SIG-M5 (cell line): ENCODE measurements around the gene ZNF212.
"Not testable (repeated sequence)": the region's sequence is repeated elsewhere in the genome, so short reads cannot be mapped to it uniquely, and the experiment has no call there.

Experiments
- DNase-seq: peaks from one replicate; lab custom pipeline; 2025; lab: John Stamatoyannopoulos, UW

The ZNF212 gene

DNA sequence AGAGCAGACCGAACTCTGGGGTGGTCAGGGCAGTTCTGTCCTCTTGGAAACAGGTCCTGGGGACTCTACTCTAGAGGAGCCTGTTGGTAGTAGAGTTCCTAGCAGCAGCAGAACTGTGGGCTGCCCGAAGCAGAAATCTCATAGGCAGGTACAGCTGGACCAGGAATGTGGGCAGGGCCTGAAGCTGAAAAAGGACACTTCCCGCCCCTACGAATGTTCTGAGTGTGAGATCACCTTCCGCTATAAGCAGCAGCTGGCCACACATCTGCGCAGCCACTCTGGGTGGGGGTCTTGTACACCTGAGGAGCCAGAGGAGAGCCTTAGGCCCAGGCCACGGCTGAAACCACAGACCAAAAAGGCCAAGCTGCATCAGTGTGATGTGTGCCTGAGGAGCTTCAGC lies 14.2 kb downstream of the ZNF212 start:
- DNase-seq: no peak

DNA sequence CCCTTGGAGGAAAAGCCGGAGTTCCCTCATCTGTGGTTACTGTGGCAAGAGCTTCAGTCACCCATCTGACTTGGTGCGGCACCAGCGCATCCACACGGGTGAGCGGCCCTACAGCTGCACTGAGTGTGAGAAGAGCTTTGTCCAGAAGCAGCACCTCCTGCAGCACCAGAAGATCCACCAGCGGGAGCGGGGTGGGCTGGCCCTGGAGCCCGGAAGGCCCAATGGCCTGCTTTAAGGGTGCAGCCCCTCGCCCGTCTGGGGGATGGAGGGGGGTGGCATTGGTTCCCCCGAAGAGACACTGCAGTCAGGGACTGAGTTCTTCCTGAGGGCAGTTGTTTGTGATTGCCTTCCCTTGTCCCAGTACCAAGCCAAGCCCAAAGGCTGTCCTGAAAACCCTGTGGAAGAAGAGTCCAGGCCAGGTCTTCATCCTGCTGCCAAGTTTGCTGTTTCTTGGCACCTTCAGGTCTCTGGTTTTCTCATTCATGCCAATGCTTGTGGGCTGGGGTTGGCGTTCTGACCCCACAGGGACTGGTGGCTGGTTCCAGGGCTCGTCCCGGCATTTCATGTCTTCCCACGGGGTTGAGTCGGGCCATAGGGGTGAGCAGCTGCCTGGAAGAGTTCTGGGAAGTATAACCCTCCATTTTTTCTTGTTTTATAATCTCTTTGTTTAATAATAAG lies 14.9 kb downstream of the ZNF212 start:
- no peak for DNase-seq

DNA sequence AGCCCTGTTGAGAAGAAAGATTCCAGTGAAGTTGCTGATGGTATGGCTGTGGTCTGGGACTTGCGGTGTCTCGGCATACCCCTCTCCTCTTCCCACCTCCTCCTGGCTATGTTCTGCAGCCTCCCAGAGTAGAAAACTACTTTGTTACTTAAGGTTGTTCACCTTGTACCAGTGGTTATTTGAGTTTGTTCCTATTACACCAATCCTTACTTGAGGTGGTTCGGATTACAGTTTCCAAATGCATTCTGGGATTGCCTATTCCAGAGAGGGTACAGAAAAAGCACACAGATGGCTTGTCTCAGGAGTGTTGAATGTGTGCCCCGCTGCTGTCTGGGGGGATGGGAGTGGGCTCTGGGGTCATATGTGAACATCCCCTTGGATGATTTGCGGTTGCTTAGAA lies 15.7 kb downstream of the ZNF212 start:
- DNase-seq: no peak

DNA sequence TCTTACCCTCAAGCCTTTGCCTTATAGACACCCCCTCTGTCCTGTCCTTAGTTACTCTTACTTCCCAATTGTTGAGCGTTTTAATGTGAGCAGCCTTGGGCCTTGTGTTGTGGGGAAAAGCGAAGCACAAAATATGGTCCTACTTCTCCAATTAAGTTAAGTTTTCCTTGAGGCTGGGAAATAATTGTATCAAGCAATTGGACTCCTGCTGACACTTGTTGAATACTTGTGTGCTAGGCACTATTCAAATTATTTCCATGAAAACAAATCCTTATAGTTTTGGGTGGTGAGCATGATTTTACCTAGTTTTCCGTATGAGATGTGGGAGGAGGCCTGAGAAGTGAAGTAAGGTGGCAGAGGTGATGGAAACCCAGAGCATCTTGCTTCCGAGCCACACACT lies 17.1 kb downstream of the ZNF212 start:
- no peak for DNase-seq

DNA sequence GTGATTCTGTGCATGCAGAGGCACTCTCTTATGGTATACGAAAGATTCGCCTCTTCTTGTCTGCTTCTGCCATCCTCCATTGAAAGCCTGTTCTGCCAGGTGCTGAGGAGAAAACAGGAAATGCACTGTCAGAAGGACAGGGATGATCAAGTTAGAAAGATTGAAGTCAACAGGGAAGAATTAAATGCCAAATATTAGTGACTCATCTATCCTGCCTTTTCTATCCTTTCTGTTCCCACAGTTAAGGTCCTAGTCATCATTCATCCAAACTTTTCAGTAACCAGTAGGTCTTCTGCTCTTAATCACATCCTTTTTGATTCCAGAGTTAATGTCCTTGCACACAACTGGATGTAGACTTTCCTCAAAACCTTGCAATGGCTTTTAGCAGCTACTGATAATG lies 17.7 kb downstream of the ZNF212 start:
- no peak for DNase-seq

DNA sequence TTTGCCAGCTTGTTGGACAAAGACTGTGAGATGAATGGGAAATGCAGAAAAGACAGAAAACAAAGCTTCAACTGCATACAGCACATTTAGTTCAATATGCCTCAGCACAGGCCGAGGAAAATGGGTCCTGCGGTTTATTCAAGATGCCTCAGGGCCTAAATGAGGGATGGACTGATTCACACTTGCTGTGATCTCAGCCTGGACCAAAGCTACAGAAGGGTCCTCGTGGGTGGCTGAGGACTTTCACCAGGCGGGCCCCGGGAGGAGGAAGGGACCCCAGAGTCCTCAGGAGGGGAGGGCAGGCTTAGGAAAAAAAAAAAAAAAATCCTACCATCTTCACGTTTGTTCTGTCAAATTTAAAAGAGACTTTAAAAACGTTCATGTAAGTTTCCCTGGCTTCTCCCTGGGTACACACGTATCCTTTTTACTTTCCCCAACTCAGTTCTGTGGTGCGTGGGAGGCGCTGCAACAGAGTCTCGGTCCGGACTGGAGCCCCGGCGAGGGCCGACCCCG lies 21.9 kb downstream of the ZNF212 start:
- DNase-seq: no peak

DNA sequence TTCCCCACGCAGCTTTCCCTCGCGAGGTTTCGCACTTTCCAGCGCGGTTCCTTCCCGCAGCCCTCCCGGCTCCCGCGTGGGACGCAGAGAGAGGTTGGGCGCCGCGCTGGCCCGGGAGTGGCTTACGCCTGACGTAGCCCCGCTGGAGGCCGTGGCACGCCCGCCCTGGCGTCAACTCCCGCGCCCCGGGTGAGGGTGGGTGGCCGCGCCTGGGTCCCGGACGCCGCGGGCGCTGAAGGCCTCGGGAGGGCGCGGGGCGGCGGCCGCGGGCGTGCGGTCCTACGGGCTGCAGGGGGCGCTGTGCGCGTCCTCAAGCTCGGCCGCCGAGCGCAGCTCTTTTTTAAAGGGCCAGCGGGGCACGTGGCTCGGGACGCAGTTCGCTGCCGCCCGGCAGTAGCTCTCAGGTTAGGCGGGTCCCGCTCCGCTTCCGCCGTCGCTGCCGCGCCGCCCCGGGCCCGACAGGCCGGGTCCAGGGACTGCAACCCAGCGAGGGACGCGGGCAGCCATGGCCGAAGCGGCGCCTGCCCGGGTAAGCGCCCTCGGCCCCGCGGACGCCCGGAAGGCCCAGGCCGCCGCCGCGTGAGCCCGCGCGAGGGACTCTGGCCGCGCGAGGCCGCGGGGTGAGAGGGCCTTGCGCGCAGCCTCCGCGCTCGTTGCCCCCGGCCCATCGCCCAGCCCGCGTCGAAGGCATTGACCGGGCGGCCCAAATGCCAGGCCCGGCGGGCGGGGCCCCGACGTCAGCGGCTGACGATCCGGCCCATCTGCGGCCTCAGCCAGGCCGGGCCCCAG lies 22.6 kb downstream of the ZNF212 start, which contains the start of gene ZNF783:
Gene ZNF783, plus strand, starts transcription at position 368 of the 789 bp plus-strand sequence. Its CDS starts 138 bp downstream, at position 506.
- no peak for DNase-seq

DNA sequence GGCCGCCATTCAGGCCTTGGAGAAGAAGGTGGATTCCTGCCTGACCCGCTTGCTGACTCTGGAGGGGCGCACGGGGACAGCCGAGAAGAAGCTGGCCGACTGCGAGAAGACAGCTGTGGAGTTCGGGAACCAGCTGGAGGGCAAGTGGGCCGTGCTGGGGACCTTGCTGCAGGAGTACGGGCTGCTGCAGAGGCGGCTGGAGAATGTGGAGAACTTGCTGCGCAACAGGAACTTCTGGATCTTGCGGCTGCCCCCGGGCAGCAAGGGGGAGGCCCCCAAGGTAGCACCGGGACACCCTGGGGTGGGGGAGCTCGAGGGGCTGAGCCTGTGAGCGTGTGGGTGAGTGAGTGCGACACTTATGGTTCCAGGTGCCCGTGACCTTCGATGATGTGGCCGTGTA lies 27.0 kb downstream of the ZNF212 start:
- DNase-seq: no peak

DNA sequence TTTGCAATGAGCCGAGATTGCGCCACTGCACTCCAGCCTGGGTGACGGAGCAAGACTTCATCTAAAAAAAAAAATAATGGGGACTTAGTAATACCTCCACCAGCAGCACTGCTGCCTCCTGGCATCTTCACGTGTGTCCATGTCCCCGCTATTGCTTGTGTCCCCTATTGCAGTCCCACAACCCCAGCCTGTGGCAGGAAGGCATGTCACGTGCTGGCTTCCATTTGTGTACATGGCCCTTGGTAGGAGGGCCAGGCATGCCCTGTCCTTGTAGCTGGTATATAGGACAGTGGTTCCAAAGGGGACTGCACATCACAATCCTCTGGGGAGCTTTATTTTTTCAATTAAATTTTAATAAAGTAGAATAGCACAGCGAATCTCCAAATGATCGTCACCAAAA lies 28.3 kb downstream of the ZNF212 start:
- DNase-seq: no peak

DNA sequence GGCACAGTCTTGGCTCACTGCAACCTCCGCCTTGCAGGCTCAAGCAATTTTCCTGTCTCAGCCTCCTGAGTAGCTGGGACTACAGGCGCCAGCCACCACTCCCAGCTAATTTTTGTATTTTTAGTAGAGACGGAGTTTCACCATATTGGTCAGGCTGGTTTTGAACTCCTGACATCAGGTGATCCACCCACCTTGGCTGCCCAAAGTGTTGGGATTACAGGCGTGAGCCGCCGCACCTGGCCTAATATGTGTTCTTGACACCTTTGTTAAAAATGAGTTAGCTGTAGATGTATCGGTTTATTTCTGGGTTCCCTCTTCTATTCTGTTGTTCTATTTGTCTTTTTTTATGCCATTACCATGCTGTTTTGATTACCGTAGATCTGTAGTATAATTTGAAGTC lies 35.0 kb downstream of the ZNF212 start:
- not testable (repeated sequence) for DNase-seq

DNA sequence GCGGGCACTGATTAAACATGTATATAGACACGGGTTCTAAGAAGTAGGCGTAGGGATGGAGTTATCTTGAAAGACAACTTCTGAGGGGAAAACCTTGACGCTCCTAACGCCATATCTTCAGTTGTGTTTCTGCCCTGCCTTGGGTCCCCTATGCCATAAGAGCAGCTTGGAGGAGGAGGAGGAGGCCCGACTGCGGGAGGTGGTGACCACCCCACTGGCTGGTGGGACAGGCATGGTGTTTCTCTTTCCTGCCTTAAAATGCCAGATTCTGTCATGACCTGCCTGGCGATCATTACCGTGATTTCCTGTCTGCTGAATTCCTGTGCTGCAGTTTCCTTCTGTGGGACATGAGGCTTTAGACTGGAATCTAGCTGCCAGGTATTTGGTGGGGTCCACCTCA lies 38.4 kb downstream of the ZNF212 start:
- DNase-seq: no peak

DNA sequence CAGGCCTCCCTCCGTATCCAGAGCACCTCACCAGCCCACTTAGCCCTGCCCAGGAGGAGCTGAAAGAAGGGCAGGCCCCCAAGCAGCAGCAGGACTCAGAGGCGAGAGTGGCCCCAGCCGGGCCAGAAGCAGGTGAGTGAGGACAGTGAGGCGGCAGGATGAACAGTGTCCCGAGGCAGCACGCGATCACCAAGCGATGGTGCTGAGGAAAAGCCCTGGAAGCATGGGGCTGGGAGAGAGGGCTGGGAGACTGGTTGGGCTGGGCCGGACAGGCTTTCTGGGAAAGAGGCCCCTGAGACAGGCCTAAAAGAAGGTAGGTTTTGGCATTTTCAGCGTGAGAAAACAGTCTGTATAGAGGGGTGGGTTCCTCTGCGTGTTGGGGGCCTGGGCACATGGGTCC lies 38.9 kb downstream of the ZNF212 start:
- DNase-seq: no peak

DNA sequence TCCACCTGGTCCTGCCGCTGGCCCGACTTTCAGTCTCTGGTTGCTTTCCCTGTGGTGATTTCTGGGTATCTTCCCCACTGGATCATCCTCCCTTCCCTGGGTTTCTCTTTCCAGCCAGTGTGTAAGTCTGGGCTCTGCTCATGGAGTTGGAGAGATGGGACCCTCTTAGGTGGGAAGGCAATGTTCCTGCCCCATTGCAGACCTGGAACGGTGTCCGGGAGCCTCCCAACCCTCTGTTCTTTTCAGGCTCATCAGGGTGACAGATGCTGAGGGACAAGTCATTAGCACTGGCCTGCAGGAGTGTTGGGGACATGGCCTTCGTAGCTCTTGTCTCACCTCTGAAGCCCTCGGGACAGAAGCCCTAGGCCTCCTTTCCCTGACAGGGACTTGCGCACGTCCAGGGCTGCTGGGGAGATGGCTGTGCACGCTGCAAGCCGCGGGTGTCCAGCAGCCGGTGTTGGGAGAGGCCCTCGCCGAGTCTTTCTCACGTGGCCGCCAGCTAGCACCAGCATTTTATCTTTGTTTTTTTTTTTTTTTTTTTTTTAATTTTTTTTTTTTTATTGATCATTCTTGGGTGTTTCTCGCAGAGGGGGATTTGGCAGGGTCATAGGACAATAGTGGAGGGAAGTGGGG lies 39.8 kb downstream of the ZNF212 start:
- no peak for DNase-seq

DNA sequence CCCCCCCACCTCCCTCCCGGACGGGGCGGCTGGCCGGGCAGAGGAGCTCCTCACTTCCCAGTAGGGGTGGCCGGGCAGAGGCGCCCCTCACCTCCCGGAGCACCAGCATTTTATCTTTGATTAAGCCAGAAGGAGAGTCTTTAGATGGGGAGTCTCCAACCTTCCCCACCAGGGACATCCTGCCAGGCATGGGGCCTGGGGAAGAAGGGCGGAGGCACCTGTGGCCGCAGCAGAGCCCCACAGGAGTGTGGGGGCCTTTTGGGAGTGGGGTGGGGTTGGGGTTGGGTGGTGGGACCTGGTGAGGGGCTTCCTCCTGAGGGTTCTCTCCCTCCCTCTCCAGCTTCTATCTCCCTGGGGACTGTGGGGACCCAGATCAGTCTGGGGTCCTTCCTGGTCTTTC lies 40.7 kb downstream of the ZNF212 start:
- DNase-seq: no peak

DNA sequence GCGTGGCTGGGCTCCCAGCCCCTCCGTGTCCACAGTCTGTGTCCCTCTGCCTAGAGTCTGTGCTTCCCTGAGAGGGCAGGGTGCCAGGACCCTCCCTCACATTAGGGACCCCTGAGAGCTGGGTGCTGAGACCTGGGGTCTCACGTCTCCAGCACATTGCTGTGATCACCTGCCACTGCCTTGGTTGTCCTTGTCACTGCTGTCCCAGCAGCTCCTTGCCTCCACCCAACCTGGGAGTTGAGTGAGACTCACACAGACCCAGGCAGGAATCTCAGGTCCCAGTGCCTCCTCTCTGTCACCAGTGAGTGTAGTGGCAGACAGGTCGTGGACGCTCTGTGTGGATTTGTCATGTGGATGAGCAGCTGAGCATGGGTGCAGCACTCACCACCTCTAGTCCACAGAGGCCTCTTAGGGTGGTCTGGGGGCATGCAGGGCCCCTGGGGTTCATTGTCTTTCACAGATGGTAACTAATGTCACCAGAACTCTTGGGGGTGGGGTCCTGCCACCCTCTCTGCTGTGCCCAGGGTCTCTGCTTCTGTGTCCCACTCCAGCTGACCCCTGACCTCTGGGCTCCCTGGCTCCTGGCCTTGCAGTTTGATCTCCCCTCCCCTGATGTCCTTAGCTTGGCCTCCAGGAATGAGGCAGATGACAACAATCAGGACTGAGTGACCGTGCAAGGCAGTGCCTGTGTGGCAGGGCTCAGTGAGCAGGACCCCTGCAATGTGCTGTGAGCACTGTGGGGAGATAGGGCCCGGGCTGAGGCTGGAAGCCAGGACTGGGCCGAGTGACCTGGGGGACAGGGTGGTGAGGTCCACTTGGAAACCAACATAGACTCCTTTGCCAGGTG lies 41.4 kb downstream of the ZNF212 start:
- no peak for DNase-seq

DNA sequence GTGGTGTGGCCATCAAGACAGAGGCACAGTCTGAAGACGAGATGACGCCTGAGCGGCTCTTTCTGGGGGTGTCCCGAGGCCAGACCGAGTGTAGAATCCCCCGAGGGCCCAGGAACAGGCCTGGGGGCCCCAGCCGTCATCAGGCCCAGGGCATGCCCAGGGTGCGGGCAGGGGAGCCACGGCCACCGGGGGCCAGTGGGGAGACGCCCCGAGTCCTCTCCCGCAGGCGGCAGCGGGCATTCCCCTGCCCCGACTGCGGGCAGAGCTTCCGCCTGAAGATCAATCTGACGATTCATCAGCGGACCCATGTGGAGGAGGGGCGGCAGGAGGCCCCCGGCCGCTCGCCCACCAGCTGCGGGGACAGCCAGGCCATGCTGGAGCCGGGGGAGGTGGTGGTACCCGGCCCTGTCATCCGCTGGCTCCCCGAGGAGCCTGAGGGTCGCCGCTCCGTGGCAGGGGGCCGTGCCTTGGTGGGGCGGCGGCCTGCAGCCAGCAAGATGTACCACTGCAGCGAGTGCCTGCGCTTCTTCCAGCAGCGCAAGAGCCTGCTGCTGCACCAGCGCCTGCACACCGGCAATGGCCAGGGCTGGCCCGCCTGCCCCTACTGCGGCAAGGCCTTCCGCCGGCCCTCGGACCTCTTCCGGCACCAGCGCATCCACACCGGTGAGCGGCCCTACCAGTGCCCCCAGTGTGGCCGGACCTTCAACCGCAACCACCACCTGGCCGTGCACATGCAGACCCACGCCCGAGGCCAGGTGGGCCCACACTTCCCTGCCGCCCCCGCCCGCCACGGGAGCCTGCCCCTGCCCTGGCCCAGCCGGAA lies 42.3 kb downstream of the ZNF212 start:
- no peak for DNase-seq

DNA sequence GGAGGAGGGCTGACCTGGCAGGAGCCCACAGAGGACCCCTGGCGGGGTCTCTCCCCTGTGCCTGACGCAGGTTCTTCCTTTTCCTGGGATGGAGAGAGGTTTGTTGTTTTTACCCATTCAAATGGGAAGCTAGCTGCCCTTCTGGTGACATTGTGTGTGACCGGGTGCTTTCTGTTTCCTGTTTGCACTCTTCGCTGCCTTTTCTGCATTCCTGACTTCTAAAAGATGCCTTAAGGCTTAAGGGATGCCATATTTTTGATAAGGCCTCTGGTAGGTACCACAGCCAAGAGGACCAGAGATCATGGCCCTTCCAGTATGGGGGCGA lies 42.8 kb downstream of the ZNF212 start:
- no peak for DNase-seq

DNA sequence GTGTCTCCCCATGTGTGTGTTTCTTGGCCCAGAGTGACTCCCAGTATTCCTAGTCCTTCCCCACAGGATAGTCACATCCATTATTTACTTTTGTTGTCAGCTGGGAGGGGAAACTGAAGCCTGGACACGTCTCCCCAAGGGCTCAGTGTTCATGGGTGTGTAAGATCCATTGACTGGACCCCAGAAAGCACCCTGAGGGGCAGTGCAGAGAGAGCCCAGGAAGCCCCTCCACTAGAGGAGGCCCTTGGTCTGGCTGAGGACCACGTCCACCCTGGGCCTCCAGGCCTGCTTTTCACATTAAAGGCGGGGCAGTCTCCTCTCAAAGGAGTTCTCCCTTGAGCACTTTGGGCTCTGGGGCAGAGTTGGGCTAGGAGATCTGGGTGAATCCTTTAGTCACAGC lies 43.9 kb downstream of the ZNF212 start:
- DNase-seq: no peak

DNA sequence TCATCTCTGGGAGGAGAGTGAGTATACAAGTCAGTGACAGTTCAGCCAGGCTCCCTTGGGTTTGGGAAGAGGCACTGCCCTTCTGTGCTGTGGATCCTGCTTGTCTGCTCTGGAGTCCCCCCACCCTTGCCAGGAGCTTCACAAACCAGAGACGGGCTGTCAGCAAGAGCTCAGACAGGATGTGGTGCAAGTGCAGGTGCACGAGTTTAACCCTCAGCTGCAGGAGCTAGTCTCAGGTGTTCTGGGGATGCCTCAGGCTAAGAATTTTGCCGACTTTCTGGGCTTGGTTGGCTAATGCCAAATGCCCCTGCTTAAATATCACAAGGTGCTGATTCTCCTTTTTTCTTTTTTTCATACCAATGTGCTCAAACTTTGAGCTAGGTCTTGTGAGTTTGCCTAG lies 44.9 kb downstream of the ZNF212 start:
- no peak for DNase-seq

DNA sequence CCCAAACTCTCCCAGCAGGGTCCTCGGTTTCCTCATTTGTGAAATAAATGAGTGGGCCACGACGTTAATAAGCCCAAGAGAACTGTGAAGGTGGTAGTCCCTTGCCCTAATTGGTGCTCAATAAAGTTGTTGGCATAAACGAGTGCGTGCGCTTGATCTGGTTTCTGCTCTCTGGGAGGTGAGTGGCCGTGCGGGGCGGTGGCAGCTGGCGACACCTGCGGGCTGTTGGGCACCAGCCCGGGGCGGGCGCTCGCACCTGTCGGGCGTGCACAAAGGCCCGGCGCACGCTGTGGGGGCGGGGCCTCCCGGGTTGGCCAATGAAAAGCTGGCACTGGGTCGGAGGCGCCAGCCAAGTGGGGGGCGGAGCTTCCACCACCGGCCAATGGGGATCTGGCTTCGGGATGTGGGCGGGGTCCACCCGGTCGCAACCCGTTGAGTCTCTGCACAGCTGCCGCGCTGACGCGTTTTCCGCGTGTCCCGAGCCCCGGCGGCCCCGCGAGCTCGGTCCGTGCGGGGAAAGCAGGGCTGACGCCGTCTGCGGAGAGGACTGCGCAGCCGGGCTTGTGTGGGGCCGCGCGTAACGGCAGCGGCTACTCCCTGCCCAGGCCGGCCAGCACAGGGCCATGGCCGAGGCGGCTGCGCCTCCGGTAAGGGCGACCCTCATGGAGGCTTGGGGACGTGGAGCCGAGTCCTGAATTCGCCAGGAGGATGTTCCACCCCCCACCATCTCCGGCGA lies 45.6 kb downstream of the ZNF212 start:
- no peak for DNase-seq

DNA sequence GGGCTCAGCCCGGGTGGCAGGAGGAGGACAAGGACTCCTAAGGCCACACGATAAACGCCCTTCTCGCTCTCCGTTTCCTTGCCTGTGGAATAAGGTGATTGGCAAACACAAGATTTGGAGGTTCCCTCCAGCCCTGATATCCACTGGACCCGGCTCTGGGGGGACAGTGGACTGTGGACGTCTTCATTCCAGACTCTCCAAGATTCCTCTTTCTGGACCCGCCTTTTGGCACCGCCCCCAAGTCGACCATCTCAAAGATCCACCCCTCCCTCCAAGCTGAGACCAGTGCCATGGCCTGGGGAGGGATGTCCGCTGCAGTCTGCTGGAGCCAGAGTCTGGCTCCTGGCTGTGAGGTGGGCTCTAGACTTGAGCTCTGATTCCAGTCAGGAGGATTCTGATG lies 46.2 kb downstream of the ZNF212 start:
- DNase-seq: no peak
